Stomach (tissue), 4 donors: ENCODE measurements around the gene SGCE.

ENCODE experiments used
- CTCF ChIP-seq, 7 experiments: fragments of 450-650 bp in 4 of 7; fragments of 200-600 bp in 3 of 7; sonication (generic) in 3 of 7; IDR thresholded peaks; one replicate each; pipeline ENCODE4 v1.5.1; 2016 to 2019; ENCODE audit warnings: antibody characterized with exemption in 7 of 7, control low read depth in 2 of 7, mild to moderate bottlenecking in 1 of 7
- EP300 ChIP-seq: sonication (generic); formaldehyde crosslinking; IDR thresholded peaks from one replicate; pipeline ENCODE4 v1.6.1; 2017; ENCODE audit warnings: antibody characterized with exemption
- POLR2A ChIP-seq, 4 donors: fragments of 450-650 bp; IDR thresholded peaks; one replicate each; pipeline ENCODE4 v1.6.1; 2016; ENCODE audit warnings: antibody characterized with exemption in 4 of 4, control low read depth in 2 of 4, mild to moderate bottlenecking in 1 of 4, moderate library complexity in 1 of 4

- TF ChIP-seq CTCF (IDR thresholded peaks at IDR 0.05) (no peak), EP300 (no peak), POLR2A (IDR thresholded peaks at IDR 0.05) (no peak)
These were observed 40.3 kb downstream of the SGCE start for GRCh38 chr7:94615666-94616065.
